H9 (cell line): ENCODE results near the gene NPHP4. TPM values are rescaled to one million over a fixed set of nuclear protein-coding genes. Genes with fewer than 3 reads are reported as not detected.

ENCODE experiments used
- DNase-seq: peaks from one replicate; pipeline ENCODE4 v3.0.0-alpha.2; 2017
- H2AFZ ChIP-seq: one replicate; pipeline ENCODE4 v1.6.1; 2013; ENCODE audit warnings: mild to moderate bottlenecking, low read length, control low read depth, moderate library complexity
- H2AK5ac ChIP-seq: 2 replicates; pipeline ENCODE4 v1.6.1; 2013; ENCODE audit warnings: low read length, control low read depth, mixed read lengths; ENCODE audit not compliant: insufficient read length
- H2BK120ac ChIP-seq: one replicate; pipeline ENCODE4 v1.6.1; 2013; ENCODE audit warnings: low read depth, mild to moderate bottlenecking, low read length, control low read depth, inconsistent platforms; ENCODE audit not compliant: poor library complexity, severe bottlenecking
- H2BK12ac ChIP-seq: 2 replicates; pipeline ENCODE4 v1.6.1; 2013; ENCODE audit warnings: low read length, control low read depth, mixed read lengths, low read depth; ENCODE audit not compliant: insufficient read length
- H2BK15ac ChIP-seq: 2 replicates; pipeline ENCODE4 v1.6.1; 2013; ENCODE audit warnings: low read depth, low read length, control low read depth
- H2BK20ac ChIP-seq: one replicate; pipeline ENCODE4 v1.6.1; 2013; ENCODE audit warnings: low read depth, mild to moderate bottlenecking, low read length, control low read depth, inconsistent platforms; ENCODE audit not compliant: poor library complexity, severe bottlenecking
- H2BK5ac ChIP-seq: 2 replicates; pipeline ENCODE4 v1.6.1; 2013; ENCODE audit warnings: low read length, control low read depth, mixed read lengths; ENCODE audit not compliant: insufficient read length
- H3K14ac ChIP-seq: 2 replicates; pipeline ENCODE4 v1.6.1; 2013; ENCODE audit warnings: low read length, control low read depth; ENCODE audit not compliant: insufficient read depth
- H3K18ac ChIP-seq: 2 replicates; pipeline ENCODE4 v1.6.1; 2013; ENCODE audit warnings: low read depth, mild to moderate bottlenecking, mixed read lengths, low read length, control low read depth; ENCODE audit not compliant: insufficient read length
- H3K23ac ChIP-seq: 2 replicates; pipeline ENCODE4 v1.6.1; 2013; ENCODE audit warnings: low read length, control low read depth, mixed read lengths, low read depth; ENCODE audit not compliant: insufficient read length
- H3K23me2 ChIP-seq: 2 replicates; pipeline ENCODE4 v1.6.1; 2013; ENCODE audit warnings: low read depth, mild to moderate bottlenecking, mixed read lengths, low read length, control low read depth; ENCODE audit not compliant: insufficient read length, poor library complexity, severe bottlenecking
- H3K27ac ChIP-seq: 2 replicates; pipeline ENCODE4 v1.5.1; 2013; ENCODE audit warnings: low read length, control low read depth, mixed read lengths, low read depth; ENCODE audit not compliant: insufficient read length
- H3K27me3 ChIP-seq: 2 replicates; pipeline ENCODE4 v1.6.1; 2013; ENCODE audit warnings: low read length, control low read depth, inconsistent platforms; ENCODE audit not compliant: insufficient read depth
- H3K4ac ChIP-seq: 2 replicates; pipeline ENCODE4 v1.6.1; 2013; ENCODE audit warnings: low read depth, mild to moderate bottlenecking, control low read depth, inconsistent platforms, low read length, moderate library complexity
- H3K4me1 ChIP-seq: 2 replicates; pipeline ENCODE4 v1.6.1; 2013; ENCODE audit warnings: low read length, control low read depth, inconsistent platforms; ENCODE audit not compliant: insufficient read depth
- H3K4me2 ChIP-seq: 2 replicates; pipeline ENCODE4 v1.6.1; 2013; ENCODE audit warnings: low read length, control low read depth, mixed read lengths; ENCODE audit not compliant: insufficient read length, insufficient read depth
- H3K56ac ChIP-seq: 2 replicates; pipeline ENCODE4 v1.6.1; 2013; ENCODE audit warnings: low read depth, mild to moderate bottlenecking, mixed read lengths, low read length, control low read depth; ENCODE audit not compliant: insufficient read length
- H3K79me1 ChIP-seq: 2 replicates; pipeline ENCODE4 v1.6.1; 2013; ENCODE audit warnings: low read depth, mild to moderate bottlenecking, moderate library complexity, low read length, control low read depth, inconsistent platforms; ENCODE audit not compliant: insufficient read depth, poor library complexity, severe bottlenecking
- H3K79me2 ChIP-seq: 2 replicates; pipeline ENCODE4 v1.6.1; 2013; ENCODE audit warnings: low read length, control low read depth, inconsistent platforms; ENCODE audit not compliant: insufficient read depth
- H3K9ac ChIP-seq: 2 replicates; pipeline ENCODE4 v1.6.1; 2013; ENCODE audit warnings: low read length, control low read depth, mixed read lengths; ENCODE audit not compliant: insufficient read length; ENCODE audit errors: extremely low read depth
- H3K9me3 ChIP-seq: one replicate; pipeline ENCODE4 v1.6.1; 2013; ENCODE audit warnings: low read depth, low read length, inconsistent platforms; ENCODE audit not compliant: control insufficient read depth
- H3T11ph ChIP-seq: one replicate; pipeline ENCODE4 v1.6.1; 2013; ENCODE audit warnings: mild to moderate bottlenecking, low read length, control low read depth, inconsistent platforms
- H4K20me1 ChIP-seq: one replicate; pipeline ENCODE4 v1.6.1; 2013; ENCODE audit not compliant: control insufficient read depth, insufficient read length, insufficient read depth
- H4K5ac ChIP-seq: 2 replicates; pipeline ENCODE4 v1.6.1; 2013; ENCODE audit warnings: low read depth, mild to moderate bottlenecking, mixed read lengths, low read length, control low read depth; ENCODE audit not compliant: insufficient read length
- H4K8ac ChIP-seq: replicated peaks from 2 replicates; pipeline ENCODE4 v1.6.1; 2013; ENCODE audit warnings: low read length, control low read depth, mixed read lengths, low read depth; ENCODE audit not compliant: insufficient read length
- H4K91ac ChIP-seq: 2 replicates; pipeline ENCODE4 v1.6.1; 2013; ENCODE audit warnings: low read depth, mild to moderate bottlenecking, moderate library complexity, mixed read lengths, low read length, control low read depth; ENCODE audit not compliant: insufficient read length
- H3K27ac Mint-ChIP-seq, 3 experiments: 2 replicates in 2 of 3; 3 replicates in 1 of 3; pipeline ENCODE4 v1.8.0; 2020 to 2021; ENCODE audit warnings: mixed read lengths in 3 of 3, mild to moderate bottlenecking in 1 of 3, moderate library complexity in 1 of 3
- H3K27me3 Mint-ChIP-seq: 2 replicates; pipeline ENCODE4 v1.8.0; 2021; ENCODE audit warnings: low read depth, mild to moderate bottlenecking, moderate library complexity, mixed read lengths
- H3K36me3 Mint-ChIP-seq, 3 experiments: 2 replicates in 2 of 3; 3 replicates in 1 of 3; pipeline ENCODE4 v1.8.0; 2020 to 2021; ENCODE audit warnings: low read depth in 3 of 3, mixed read lengths in 3 of 3; ENCODE audit not compliant: insufficient read depth in 1 of 3
- H3K4me1 Mint-ChIP-seq, 2 experiments: 2 replicates each; pipeline ENCODE4 v1.8.0; 2020; ENCODE audit warnings: mixed read lengths in 2 of 2
- H3K4me3 Mint-ChIP-seq, 2 experiments: 2 replicates in 1 of 2; 3 replicates in 1 of 2; pipeline ENCODE4 v1.8.0; 2020 to 2021; ENCODE audit warnings: mild to moderate bottlenecking in 2 of 2, mixed read lengths in 2 of 2, moderate library complexity in 1 of 2
- H3K9me3 Mint-ChIP-seq, 2 experiments: 2 replicates in 1 of 2; 3 replicates in 1 of 2; pipeline ENCODE4 v1.8.0; 2020; ENCODE audit warnings: mild to moderate bottlenecking in 2 of 2, mixed read lengths in 2 of 2, moderate library complexity in 1 of 2
- CTCF ChIP-seq: fragments of 200-600 bp; sonication (generic); conservative IDR thresholded peaks from 3 replicates; pipeline ENCODE4 v1.8.0; 2021; ENCODE audit warnings: antibody characterized with exemption, mild to moderate bottlenecking
- WGBS: extraction: QIAGEN DNeasy Blood & Tissue Kit; methylation state at CpG from one replicate; pipeline ENCODE4 v1.1.7; 2013; ENCODE audit warnings: missing lambda C conversion rate, low lambda C conversion rate, mixed read lengths; ENCODE audit not compliant: insufficient read length; ENCODE audit errors: extremely low coverage; 5-methylcytosine and 5-hydroxymethylcytosine counted together
- total RNA-seq: library from RNA; stranded (reverse); gene quantifications from 2 replicates; pipeline ENCODE4 v1.2.1, GENCODE V29; 2021

NPHP4 gene
- total RNA-seq, 1 experiment from 2014 or later: 17.6 TPM

DNA sequence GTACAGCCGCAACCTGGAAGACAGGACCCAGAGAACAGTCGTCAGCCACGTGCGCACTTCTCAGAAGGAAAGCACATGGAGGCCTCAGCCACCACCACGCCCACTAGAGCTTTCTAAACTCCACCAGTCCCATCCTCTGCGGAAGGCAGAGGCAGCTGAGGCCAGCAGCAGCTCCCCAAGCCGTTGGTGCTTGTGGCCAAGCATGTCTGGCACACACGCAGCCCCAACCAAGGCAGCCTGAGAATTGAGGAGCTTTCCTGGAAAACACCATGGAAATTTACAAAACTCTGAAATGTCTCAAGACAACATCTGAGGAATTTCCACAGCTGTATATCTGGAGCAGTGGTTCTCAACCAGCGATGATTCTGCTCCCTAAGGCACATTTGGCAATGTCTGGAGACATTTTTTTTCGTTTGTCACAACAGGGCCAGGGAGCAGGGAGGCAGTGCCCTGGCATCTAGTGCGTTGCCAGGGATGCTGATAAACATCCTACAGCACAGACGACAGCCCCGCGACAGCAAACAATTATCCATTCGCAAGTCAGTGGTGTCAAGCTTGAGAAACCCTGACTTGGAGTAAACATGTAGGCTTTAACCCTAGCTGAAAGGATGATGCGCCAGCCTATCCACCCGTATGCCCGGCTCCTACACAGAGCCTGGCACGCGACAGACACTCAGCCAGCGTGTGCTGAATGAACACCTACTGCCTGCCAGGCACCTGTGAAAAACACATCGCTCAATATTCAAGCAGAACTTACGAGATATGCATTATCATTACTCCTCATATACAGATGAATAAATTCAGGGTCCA is 24.7 kb downstream of the NPHP4 start:
- WGBS: no CpG with 5 or more reads among the region's 23 CpGs
- peaks cover 10% of the 10 kb centered on the region in 2 experiments for H3K4me1 Mint-ChIP-seq
- Histone ChIP-seq H3K18ac (no peak overlapping the region), H3K4me1 (peaks cover 2% of the 10 kb centered on the region; the same call in 1 of the 2 replicates), H3K56ac (no peak overlapping the region), H3K23ac (no peak overlapping the region), H2BK15ac (no peak overlapping the region), H3K14ac (no peak overlapping the region), H2BK5ac (no peak overlapping the region), H3K4ac (no peak overlapping the region), H4K91ac (no peak overlapping the region), H3K79me2 (no peaks in the 10 kb centered on the region), H3K23me2 (no peaks in the 10 kb centered on the region), H2BK120ac (no peak overlapping the region), H2BK12ac (no peak overlapping the region), H3K4me2 (no peak overlapping the region), H2AFZ (no peak overlapping the region), H3K27me3 (no peaks in the 10 kb centered on the region), H3K9ac (no peak overlapping the region), H3K27ac (no peak overlapping the region), H4K20me1 (no peaks in the 10 kb centered on the region), H3K9me3 (no peaks in the 10 kb centered on the region), H4K5ac (no peak overlapping the region), H2AK5ac (no peak overlapping the region), H2BK20ac (no peak overlapping the region), H3K79me1 (no peaks in the 10 kb centered on the region), H3T11ph (no peak overlapping the region), H4K8ac (no peak overlapping the region)
- no peaks in the 10 kb centered on the region for H3K9me3 Mint-ChIP-seq
- TF ChIP-seq CTCF: no peak
- no peak overlapping the region for H3K4me3 Mint-ChIP-seq
- no peak for DNase-seq
- H3K27me3 Mint-ChIP-seq: no peaks in the 10 kb centered on the region; the same call in 1 of the 2 replicates
- peaks cover 4 to 29% (median 14%) of the 10 kb centered on the region in 3 experiments; a peak in 6 of 7 replicates for H3K36me3 Mint-ChIP-seq
- H3K27ac Mint-ChIP-seq: no peak overlapping the region
